GM20000 (cell line): ENCODE results near the gene ZNF740.

ENCODE experiments used
- DNase-seq: peaks from one replicate; pipeline ENCODE4 v3.0.0; 2012; ENCODE audit warnings: low spot score
- CTCF ChIP-seq: IDR thresholded peaks from 2 replicates; pipeline ENCODE4 v1.5.1; 2012; ENCODE audit warnings: mild to moderate bottlenecking, control low read depth; ENCODE audit errors: extremely low read depth, missing control alignments

The ZNF740 gene

DNA sequence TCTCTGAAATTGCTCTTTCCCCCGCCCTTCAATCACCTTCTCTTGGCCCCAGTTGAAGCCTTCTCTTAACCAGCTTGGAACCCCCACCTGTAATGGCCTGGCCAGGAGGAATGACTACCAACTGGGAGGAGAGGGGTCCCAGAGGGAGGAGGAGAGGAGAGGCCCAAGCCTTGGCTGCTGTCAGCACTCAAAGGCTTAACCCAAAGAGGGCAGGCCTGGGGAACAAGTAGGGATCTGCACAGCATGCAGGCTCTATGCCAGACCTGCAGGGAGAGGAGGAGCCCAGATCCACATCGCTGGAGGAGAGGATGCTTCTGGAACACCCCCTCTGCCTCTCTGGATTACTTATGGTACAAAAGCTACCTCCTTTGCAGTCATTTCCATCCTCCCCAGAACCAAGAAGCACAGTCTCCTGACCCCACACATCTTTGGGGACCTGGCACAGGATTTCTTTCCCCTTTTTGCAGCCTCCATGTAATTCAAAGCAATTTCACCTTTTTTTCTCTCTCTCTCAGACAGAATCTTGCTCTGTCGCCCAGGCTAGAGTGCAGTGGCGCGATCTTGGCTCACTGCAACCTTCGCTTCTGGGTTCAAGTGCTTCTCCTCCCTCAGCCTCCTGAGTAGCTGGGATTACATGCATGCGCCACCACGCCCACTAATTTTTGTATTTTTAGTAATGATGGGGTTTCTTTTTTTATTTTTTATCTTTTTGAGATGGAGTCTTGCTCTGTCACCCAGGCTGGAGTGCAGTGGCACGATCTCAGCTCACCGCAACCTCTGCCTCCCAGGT lies 45.3 kb downstream of the ZNF740 start:
- no peak for DNase-seq
- no peak for TF ChIP-seq CTCF

- no peak for TF ChIP-seq CTCF
- no peak for DNase-seq
These were observed 46.3 kb downstream of the ZNF740 start for GRCh38 chr12:53226815-53227214.

DNA sequence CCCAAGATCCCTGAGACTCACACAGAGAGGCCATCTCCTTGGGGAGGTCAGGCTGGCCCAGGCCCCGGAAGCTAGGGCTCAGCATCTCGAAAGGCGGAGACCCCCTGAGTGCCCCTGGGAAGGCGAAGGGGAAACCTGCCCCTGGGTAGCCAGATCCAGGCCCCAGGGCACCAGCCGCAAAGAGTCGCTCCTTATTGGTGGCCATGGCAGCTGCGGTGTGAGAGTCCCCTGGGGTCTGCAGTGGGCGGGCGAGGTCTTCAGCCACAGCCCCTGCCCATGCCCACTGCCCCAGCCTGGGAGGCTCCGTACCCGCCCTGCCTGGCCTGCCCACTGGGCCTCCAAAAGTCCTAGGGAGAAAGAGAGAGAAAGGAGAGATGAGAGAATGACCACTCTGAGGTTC lies 46.8 kb downstream of the ZNF740 start:
- TF ChIP-seq CTCF, result no peak
- DNase-seq, result no peak

DNA sequence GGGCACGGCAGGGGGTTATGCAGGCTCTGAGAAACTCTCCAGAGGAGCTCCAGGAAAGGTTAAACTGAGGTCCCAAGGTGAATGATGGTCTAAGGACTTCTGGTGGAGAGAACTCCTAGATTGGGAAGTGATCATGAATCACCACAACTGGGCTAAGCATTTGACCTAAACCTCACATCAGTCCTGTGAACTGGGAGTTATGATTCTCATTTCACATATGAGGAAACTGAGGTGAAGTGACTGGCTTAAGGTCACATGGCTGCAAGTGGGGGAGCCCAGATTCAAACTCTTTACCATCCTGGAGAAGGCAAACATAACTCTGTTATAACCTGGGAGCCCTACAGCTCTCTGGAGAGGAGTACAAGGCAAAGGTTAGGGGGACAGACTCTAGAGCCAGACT lies 47.3 kb downstream of the ZNF740 start:
- no peak for DNase-seq
- no peak for TF ChIP-seq CTCF

- DNase-seq, result no peak
- TF ChIP-seq CTCF, result no peak
These were observed 48.9 kb downstream of the ZNF740 start for GRCh38 chr12:53229454-53229853.

DNA sequence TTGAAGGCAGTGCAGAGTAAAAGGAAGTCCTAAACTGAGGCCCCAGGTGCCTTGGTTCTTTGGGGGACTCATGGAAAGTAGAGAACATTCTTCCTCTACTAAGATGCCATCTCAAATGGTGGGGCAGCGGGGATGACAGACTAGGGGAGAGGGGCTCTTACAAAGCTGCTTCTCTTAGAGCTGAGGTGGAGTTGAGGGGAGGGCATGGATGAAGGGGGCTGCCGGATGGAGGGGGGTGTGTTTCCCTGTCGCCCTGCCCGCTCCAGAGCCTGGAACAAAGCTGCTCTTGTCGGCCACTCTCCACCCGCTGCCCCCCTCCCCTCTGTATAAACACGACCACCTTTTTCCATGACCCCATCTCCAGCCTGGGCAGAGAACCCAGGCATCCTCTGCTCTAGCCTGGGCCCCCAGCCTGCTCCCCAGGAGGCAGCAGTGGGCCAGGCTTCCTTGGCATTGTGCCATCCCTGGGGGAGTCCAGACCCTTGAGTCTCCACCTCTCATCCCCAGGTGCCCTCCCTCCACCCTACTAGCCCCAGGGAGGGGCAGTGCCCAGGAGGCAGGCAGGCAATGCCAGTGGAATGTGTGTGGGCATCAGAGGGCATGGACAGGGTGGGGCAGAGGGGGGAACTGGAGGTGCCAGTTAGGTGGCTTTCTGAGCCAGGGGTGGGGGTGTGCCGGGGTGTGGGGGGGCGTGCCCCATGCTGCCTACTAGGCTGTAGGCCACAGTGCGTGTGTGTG lies 49.8 kb downstream of the ZNF740 start:
- TF ChIP-seq CTCF, result no peak
- DNase-seq, result no peak

DNA sequence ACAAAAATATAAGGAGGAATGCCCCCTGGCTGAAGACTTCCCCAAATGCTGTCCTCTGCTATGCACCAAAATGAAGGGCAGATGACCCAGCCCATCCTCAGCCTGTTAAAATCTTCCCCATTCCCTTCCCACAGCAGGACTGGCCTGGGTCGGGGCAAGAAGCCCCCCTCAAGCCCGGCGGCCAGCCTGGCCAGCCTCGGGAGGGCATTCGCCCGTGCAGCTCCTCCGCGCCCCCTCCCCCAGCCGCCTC lies 51.1 kb downstream of the ZNF740 start:
- no peak for TF ChIP-seq CTCF
- DNase-seq, result no peak
